Measurements from ENCODE around the gene CBX8.

The CBX8 gene

DNA sequence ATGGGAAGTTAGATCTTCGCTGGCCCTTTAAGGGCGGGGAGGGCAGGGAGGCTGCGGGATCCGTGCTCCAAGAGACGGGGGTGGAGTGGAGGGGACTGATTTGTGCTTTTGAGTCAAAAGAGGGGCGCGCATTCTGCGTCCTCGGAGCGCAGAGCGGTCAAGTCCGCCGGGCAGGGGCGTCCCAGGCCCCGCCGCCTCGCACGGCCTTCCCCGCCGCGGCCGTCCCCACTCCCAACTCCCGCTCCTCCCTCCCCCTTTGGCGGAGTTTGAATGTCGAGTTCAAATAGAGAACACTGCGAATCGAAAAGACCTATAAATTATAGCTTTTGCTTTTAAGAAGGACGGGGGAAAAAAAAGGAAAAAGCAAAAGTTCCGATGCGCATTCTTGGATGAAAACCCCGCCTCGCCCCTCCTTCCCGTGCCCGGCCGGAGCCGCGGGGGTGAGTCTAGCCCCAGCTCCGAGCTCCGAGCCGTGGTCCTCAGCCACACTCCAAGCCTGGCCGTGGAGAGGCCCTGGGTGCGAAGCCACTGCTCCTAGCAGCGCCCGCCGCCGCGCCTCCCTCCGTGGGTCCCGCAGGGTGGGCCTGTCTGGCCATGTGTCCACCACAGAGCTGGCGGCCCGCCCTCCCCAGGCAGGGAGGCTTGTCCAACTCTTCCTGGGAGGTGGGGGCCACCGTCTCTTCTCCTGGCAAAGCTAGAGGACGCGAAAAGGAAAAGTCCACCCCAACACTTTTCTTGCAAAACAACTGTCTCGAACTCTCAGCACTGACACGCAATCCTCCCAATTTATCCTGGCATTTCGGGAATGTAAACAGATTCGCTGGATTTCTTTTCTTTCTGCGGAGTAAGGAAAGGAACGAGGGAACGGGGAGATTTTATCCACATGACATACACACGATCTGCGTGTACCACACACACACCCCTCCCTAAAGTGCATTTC, 3.6 kb downstream of the CBX8 start:
- no peak for DNase-seq (ENCODE audit: low read depth in 2 of 2)

DNA sequence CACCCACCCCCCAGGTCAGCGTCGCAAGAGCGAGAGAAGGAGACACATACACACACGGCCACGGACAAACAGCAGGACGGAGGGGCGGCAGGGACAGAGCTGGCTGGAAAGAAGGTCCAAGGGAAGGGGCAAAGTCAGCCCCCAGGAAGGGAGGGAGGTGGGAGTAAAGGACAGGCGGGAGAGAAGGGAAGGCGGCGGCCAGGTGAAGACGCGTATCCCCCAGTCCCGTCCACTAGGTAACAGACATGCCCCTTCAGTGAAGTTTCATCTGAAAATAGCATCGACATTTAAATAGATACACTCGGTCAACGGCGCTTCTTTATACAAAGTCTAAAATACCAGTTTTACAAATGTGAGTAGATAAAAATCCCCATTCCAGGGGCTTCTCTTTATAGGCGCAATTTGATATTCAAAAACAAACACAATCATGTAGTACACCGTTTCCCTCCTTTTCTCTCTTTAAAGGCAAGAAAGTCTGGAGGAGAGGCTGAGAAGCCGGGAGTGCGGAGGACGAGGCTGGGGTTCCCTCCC, 4.5 kb downstream of the CBX8 start:
- DNase-seq (ENCODE audit: low read depth in 2 of 2), result no peak

DNA sequence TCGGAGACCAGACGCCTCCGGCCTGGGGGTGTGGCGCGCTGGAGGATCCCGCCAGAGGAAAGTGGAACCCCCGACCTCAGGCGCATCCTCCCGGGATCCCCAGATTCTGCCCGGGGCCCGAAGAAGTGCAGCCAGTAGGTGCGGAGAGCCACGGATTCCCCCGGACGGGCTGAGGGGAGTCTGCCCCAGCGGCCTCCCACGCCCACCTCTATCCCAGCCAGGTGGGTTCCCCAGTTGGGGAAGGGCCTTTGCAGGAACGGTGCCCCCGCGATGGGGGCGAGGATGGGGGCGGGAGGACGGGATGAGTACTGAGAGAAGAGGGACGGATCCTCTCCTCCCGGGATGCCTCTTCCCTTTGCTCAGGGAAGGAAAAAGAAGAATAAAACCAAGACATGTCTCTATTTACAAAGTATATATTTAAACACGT, 5.1 kb downstream of the CBX8 start:
- DNase-seq (ENCODE audit: low read depth in 2 of 2), result no peak

DNA sequence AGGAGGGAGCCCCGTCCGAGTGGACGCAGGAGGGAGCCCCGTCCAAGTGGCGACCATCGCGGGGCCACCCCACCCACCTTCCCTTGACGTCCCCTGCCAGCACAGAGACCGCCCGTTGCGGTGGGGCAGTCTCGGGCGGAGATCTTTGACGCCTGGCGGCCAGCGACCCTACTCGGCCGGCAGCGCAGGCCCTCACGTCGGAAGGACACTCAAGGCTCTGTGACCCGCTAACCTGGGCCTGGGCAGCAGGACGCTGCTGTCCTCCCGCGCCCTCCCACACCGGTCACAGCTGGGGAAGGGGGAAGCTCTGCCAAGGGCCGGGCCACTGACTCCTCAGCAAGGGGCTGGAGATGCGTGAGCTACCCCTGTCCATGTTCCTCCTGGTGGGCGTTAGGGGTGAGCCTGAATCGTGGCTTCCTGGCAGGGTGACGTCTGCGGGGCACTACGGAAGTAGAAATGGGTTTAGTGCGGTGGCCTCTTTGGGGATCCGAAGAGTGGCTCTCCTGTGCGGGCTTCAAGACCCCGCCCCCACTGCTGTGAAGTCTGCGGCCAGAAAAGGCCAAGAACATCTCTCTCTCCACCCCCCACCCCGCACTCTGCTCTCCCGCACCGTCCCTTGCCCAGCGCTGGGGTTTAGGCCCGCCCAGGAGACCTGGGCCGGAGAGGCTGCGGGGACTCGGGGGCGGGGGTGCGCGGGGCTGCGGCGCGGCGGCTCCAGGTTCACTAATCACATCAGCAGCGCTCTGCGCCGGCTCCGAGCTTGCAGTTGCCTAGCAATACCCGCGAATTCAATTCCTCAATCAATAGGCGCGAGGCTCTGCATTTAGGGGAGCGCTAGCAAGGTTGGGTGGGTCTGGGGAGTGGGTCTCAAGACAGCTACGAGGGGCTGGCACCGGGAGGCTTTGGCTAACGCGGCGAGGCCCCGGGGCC, 5.8 kb downstream of the CBX8 start:
- DNase-seq (ENCODE audit: low read depth in 2 of 2), result no peak

DNA sequence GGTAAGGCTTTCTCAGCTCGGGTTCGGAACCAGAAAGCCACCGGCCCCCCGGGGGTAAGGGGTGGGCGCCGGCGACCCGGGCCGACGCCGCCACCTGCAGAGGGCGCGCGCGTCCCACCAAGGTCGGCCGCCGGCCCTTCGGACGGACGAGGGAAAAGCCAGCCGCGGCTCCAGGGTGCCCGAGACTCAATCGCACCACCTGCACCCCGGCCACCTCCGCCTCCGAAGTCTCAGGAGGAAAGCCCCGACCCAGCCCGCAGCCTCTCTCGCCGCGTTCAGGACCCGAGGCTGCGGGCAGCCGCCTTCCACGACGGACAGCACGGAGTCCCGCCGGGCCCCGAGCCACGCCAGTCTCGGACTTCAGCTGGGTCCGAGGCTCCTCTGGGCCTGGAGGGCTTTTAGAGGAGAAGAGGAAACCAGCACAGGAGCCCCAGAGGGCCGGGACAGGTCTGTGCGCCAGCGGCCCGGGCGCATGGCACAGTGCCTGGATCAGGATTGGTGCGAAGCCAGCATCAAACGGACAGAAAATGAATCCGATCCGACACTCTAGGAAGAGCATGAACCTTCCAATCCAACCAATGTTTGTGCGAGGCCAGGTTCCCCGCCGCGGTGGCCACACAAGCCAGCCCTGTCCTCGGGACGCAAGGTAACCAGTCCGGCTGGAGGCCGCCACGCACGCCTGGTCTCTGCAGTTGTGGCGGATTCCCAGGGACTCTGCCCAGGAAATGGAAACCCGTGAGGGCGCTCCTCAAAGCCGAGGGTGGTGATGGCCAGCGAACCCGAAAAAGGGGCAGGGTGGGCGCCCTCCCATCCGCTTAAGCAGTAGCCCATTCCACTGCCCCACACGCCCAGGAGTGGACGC, 6.7 kb downstream of the CBX8 start:
- DNase-seq (ENCODE audit: low read depth in 2 of 2), result no peak

DNA sequence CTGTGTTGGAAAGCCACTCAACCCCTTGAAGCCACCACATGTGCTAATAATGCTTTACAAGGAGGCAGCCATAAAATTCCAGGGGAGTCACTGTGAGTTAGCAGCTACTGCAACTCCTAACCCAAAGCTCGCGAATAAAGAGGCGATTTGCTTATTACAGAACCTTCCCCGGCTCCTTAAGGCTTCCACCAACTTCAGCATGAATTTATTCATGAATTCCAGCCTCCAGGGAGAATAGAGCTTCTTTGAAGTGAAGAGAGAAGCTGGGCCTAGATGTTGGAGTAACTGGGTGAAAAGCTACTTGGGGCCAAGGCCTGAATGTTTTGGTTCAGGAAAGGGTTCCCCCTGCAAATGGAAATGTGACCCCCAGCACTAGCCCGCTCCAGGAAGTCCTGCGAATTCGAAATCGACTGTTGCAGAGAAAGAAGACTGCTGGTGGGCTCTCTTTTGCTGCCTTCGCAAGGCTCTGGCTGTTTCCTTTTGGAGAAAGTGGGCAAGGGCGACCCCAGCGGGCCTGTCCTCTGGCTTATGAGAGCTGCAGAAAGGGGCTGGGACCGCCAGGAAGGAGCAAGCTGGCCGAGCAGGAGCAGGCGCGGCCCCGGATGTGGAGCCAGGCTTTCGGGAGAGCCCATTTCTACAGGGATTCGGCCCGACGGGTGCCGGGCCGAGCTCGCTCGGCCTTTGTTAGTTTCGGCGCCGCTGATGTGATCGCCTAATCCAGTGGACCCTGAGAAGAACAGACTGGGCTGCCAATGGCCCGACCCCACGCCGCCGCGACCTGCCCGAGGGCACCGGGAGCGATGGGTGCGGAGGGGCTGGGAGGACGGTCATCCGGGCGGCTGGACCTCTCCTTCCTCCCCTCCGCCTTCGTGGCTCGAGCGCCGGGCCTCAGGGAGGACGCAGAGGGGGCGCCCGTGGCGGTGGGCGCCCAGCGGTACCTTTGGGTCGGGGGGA, 7.6 kb downstream of the CBX8 start:
- DNase-seq (ENCODE audit: low read depth in 2 of 2), result no peak

DNA sequence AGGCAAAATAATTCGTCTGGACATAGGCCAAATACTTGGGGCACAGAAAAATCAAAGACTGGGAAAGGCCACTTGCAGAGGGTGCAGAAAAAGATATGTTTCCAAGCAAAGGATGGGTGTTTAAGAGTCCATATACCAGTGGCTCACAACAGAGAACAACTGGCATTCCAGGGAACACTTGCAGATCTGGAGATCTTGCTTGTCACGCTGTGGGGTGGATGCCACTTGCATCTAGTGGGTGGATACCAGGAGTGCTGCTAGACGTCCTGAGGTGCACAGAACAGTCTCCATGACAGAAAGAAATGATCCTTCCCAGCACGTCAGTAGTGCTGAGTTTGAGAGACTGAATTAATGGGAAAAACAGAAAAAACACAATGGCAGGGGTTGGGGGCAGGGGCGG, 8.4 kb downstream of the CBX8 start:
- DNase-seq (ENCODE audit: low read depth in 2 of 2), result no peak

DNA sequence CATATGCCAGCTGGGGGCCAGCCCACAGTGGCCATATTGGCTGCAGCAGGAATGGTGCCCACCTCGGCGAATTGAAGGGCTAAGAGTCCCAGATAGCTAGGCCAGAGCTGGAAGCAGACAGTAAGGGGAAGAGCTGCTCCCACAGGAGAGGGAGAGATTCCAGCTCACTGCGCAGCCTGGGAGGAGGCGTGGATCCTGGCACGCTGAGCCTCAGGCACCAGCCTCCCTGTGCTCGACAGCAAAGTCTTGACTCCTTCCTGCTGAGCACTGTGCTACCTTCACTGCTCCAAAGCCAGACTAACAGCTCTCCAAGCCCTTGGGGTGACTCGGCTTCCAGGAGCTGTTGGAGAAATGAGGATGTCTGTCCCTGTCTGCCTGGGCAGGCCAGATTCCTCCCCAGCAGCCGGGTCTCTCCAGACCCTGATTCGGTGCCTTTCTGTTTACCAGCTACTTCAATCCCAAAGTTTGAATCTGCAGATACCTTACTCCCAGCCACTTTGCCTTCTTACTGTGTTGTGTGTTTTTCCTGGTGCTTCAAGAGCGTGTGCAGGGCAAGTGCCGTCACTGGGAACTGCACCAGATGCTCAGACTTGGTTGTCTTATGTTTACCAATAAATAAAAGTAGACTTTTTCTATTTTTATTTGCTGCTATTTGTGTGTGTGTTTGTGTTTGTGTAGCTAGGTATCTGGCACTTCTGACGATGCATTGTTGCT, 9.8 kb downstream of the CBX8 start:
- DNase-seq (ENCODE audit: low read depth in 2 of 2), result no peak

DNA sequence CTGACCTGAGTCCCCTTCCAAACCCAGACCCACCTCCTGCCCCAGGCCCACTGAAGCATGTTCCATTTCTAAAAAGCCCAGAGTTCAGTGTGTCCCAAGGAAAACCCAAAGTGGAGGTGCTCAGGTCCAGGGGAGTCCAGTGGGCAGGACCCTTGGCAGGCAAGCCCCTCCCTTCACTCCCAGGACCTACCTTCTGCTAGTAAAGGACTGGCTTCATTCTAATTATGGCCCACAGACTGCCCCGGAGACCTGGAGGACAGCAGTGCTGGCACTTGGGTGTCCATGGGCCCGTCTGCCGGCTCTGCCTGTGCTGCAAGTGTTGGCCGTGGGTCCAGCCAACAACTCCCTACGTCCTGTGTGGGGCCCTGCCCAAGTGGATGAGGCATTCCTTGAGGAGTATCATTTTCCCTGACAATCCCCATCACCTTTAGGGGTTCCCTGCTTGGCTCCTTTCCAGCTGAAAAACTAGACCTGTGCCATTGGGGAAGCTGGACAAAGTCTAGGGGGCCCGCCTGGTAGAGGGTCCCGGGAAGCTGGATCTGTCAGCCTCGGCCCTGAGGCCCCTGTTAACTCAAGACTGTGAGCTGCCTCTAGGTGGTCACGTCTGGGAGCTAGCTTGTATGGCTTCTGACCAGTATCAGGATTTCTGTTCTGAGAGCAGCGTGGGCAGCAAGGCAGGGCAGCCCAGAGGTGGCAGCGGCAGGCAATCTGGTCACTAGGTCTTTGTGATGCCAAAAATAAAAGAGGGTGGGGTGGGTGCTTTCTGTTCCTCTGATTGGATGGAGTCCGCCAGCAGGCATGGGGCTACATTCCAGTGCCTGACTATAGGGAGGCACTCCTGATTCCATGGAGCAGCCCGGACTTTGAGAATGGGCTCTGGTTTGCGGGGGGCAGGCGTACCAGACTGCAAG, 10.7 kb downstream of the CBX8 start:
- no peak for DNase-seq (ENCODE audit: low read depth in 2 of 2)

DNA sequence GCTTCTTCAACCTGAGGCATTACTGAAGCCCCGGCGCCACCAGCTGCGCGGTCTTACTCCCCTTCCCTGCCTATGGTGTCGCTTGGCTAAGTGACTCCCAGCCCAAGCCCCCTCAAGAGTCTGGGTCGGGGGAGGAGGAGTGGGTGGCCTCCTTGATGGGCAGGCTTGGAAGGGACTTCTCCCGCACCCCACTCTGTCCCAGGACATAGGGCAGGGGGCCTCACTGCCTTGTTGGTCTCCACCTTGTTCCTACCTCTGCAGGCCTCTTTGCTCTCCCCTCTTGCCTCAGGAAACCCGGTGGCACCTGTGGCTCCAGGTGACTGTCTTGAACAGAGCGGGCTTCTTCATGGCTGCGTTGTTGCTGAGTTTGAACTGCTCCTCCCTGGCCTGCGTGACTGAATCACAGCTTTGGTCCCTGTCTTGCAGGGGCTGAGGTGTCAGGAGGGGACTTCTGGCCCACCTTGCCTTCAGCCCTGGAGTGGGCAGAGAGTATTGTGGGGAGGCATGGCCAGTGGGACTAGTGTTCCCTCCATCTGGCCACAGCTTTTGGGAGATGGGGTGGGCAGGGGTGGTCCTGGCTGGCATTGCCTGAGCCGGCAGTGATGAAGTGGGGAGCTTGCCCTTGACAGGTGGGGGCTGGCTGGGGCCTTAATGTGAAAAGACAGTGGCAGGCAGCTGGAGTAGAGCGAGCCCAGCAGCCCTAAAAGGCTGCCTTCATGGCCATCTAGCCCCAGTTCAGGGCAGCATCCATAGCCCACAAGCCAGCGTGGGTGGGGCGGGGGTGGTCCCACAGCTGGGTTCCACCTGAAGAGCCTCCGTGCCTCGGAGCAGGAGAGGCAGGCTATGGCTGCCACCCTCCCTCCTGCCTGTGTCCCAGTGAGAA, 11.6 kb downstream of the CBX8 start:
- no peak for DNase-seq (ENCODE audit: low read depth in 2 of 2)

DNA sequence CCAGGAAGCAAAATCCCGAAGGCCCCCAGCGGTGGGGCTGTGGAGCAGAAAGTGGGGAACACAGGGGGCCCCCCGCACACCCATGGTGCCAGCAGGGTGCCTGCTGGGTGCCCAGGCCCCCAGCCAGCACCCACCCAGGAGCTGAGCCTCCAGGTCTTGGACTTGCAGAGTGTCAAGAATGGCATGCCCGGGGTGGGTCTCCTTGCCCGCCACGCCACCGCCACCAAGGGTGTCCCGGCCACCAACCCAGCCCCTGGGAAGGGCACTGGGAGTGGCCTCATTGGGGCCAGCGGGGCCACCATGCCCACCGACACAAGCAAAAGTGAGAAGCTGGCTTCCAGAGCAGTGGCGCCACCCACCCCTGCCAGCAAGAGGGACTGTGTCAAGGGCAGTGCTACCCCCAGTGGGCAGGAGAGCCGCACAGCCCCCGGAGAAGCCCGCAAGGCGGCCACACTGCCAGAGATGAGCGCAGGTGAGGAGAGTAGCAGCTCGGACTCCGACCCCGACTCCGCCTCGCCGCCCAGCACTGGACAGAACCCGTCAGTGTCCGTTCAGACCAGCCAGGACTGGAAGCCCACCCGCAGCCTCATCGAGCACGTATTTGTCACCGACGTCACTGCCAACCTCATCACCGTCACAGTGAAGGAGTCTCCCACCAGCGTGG, 12.4 kb downstream of the CBX8 start:
- no peak for DNase-seq (ENCODE audit: low read depth in 2 of 2)

DNA sequence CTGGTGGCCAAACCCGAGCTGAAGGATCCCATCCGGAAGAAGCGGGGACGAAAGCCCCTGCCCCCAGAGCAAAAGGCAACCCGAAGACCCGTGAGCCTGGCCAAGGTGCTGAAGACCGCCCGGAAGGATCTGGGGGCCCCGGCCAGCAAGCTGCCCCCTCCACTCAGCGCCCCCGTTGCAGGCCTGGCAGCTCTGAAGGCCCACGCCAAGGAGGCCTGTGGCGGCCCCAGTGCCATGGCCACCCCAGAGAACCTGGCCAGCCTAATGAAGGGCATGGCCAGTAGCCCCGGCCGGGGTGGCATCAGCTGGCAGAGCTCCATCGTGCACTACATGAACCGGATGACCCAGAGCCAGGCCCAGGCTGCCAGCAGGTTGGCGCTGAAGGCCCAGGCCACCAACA, 13.0 kb downstream of the CBX8 start:
- DNase-seq (ENCODE audit: low read depth in 2 of 2), result no peak

DNA sequence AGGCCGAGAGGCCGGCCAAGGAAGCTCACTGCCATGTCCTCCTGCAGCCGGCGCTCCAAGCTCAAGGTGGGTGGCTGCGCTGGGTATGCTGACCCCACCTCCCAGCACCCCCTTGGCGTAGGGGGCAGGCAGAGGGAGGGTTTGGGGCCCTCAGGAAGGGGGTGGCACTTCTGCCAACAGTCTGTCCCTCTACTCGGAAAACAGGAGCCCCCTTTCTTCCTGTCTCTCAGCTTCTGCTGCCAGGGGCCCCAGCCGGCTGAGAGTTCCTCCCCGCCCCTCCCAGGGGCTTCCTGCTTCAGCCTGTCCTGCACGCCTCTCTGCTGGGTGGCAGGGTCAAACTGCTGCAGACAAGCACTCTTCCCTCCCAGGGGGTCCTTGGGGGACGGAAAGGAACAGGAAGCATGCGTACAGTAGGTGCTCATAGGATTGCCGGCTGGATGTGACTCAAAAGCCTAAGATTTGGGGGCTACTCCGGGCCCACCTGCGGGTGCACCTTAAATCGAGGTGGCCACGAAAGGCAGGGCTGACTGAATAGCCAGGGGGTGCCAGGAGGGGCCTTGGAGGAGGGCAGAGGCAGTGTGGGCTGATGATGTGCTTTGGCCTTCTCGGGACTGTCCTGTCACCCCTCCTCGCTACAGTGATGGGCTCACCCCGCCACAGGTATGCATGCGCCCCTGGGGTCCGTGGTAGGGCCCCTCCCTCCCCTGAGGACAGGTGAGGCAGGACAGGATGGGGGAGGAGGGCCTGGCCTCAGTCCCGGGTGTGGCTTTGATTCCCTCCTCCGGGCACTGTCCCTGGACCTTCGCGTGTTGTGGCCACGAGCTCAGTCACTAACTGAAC, 14.9 kb downstream of the CBX8 start:
- no peak for DNase-seq (ENCODE audit: low read depth in 2 of 2)

DNA sequence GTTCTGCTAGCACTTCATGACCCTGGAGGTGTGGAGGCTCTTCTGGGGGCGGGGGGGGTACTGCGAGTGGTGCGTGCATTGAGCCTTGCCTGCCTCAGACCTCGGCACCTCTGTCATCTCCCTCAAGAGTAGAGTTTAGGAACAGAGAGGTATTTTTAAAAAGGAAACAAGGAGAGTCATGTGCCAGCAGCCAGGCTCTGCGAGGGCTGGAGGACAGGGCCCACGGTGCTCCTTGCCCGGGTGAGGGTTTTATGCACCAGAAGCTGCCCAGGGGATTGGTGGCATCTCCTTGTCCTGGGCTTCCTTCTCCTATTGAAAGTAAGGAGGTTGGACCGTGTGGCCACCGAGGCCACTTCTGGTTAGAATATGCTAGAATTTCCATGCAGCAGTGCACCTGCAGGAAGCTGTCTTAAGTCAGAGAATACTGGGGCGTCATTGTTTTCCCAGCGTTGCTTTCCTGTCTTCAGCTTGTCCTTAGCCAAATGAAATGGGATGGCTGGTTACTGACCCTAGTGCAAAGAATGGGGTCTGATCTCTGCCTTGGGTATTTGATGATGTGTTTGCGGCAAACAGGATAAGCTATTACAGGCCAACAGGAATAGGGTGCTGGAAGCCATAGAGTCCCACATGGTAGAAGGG, 15.7 kb downstream of the CBX8 start:
- DNase-seq (ENCODE audit: low read depth in 2 of 2), result no peak

DNA sequence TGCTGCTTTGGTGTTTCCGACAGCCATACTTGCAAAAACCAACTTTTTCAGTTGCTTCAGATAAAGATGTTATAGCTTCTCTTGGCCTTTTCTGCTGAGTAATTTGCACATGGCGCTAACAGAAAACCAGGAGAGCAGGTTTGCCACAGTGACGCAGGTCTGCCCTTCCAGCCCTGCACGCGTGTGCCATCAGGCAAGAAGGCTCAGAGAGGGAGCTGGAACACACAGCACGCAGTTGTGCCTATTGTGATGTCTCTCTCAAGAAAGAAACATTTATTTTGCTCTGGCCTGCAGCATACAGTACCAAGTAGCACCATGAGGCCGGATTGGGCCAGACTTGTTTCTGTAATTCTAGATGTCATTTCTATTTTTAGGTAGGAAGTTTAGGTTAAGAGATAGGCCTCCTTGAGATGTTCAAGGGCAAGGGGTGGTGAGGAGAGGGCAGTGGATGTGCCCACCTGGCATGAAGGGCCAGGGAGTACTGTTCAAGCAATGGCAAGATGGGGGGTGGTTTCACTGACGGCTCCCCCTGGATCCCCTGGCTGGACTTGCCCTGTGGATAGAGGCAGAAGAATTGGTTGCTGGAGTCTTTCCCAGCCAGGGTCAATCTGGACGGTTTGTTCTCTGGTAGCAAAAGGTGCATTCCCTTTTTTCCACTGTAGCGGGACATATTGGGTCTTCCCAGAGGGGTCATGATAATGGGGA, 17.1 kb downstream of the CBX8 start:
- no peak for DNase-seq (ENCODE audit: low read depth in 2 of 2)
